WTC11 (cell line): Measurements from ENCODE around the gene ZNF276. TPM values are rescaled to one million over a fixed set of nuclear protein-coding genes. Genes with fewer than 3 reads are reported as not detected.
A peak's percentile ranks its signal among the peaks of the same experiment; 100 is the strongest.

ENCODE experiments used
- ARID4B ChIP-seq: sonication (generic); formaldehyde crosslinking; IDR thresholded peaks from 2 replicates; pipeline ENCODE4 v1.8.0; 2023; ENCODE audit warnings: missing genetic modification reagents, mild to moderate bottlenecking, borderline replicate concordance
- ATF1 ChIP-seq: sonication (generic); formaldehyde crosslinking; IDR thresholded peaks from 2 replicates; pipeline ENCODE4 v1.8.1; 2023; ENCODE audit warnings: mild to moderate bottlenecking, moderate library complexity, missing genetic modification reagents
- CBFB ChIP-seq: sonication (generic); formaldehyde crosslinking; IDR thresholded peaks from 2 replicates; pipeline ENCODE4 v1.8.1; 2022; ENCODE audit warnings: mild to moderate bottlenecking, low read depth, missing genetic modification reagents
- CREB1 ChIP-seq: sonication (generic); formaldehyde crosslinking; IDR thresholded peaks from 2 replicates; pipeline ENCODE4 v1.8.0; 2023; ENCODE audit warnings: mild to moderate bottlenecking, missing genetic modification reagents
- EMX1 ChIP-seq: fragments of 250-450 bp; sonication (Bioruptor Pico); IDR thresholded peaks from 2 replicates; pipeline ENCODE4 v1.8.0; 2021; ENCODE audit warnings: mild to moderate bottlenecking
- ESRRA ChIP-seq: sonication (generic); formaldehyde crosslinking; IDR thresholded peaks from 2 replicates; pipeline ENCODE4 v1.8.1; 2022; ENCODE audit warnings: mild to moderate bottlenecking, missing genetic modification reagents, borderline replicate concordance
- ETV6 ChIP-seq: sonication (generic); formaldehyde crosslinking; IDR thresholded peaks from 2 replicates; pipeline ENCODE4 v1.8.1; 2022; ENCODE audit warnings: mild to moderate bottlenecking, missing genetic modification reagents
- FOXP1 ChIP-seq: sonication (generic); formaldehyde crosslinking; IDR thresholded peaks from 2 replicates; pipeline ENCODE4 v1.8.0; 2022; ENCODE audit warnings: missing genetic modification reagents, mild to moderate bottlenecking, moderate library complexity, borderline replicate concordance
- GABPB1 ChIP-seq: sonication (generic); formaldehyde crosslinking; IDR thresholded peaks from 2 replicates; pipeline ENCODE4 v1.8.1; 2023; ENCODE audit warnings: mild to moderate bottlenecking, missing genetic modification reagents
- JAZF1 ChIP-seq: fragments of 250-450 bp; sonication (Bioruptor Pico); IDR thresholded peaks from 2 replicates; pipeline ENCODE4 v1.9.0; 2021; ENCODE audit warnings: moderate library complexity, mild to moderate bottlenecking, inconsistent platforms
- MAX ChIP-seq: sonication (generic); formaldehyde crosslinking; IDR thresholded peaks from 2 replicates; pipeline ENCODE4 v1.8.0; 2022; ENCODE audit warnings: mild to moderate bottlenecking, missing genetic modification reagents
- MLX ChIP-seq: sonication (generic); formaldehyde crosslinking; IDR thresholded peaks from 2 replicates; pipeline ENCODE4 v1.8.1; 2023; ENCODE audit warnings: mild to moderate bottlenecking, missing genetic modification reagents, moderate library complexity
- NFE2L1 ChIP-seq: sonication (generic); formaldehyde crosslinking; IDR thresholded peaks from 2 replicates; pipeline ENCODE4 v1.8.1; 2023; ENCODE audit warnings: missing genetic modification reagents
- NFYB ChIP-seq: sonication (generic); formaldehyde crosslinking; conservative IDR thresholded peaks from 2 replicates; pipeline ENCODE4 v1.8.0; 2022; ENCODE audit warnings: low read depth, missing genetic modification reagents
- NR2C2 ChIP-seq: sonication (generic); formaldehyde crosslinking; IDR thresholded peaks from 2 replicates; pipeline ENCODE4 v1.8.0; 2022; ENCODE audit warnings: mild to moderate bottlenecking, missing genetic modification reagents
- SMAD4 ChIP-seq: sonication (generic); formaldehyde crosslinking; IDR thresholded peaks from 2 replicates; pipeline ENCODE4 v1.8.0; 2022; ENCODE audit warnings: mild to moderate bottlenecking, missing genetic modification reagents
- SOX15 ChIP-seq: fragments of 250-450 bp; sonication (Bioruptor Pico); IDR thresholded peaks from 2 replicates; pipeline ENCODE4 v1.9.0; 2021; ENCODE audit warnings: mild to moderate bottlenecking
- SP1 ChIP-seq: sonication (generic); formaldehyde crosslinking; conservative IDR thresholded peaks from 2 replicates; pipeline ENCODE4 v1.8.1; 2022; ENCODE audit warnings: missing genetic modification reagents
- TP53 ChIP-seq: sonication (generic); formaldehyde crosslinking; IDR thresholded peaks from 2 replicates; pipeline ENCODE4 v1.8.1; 2023; ENCODE audit warnings: mild to moderate bottlenecking, missing genetic modification reagents
- ZBTB21 ChIP-seq: sonication (generic); formaldehyde crosslinking; IDR thresholded peaks from 2 replicates; pipeline ENCODE4 v1.8.1; 2023; ENCODE audit warnings: mild to moderate bottlenecking, missing genetic modification reagents, borderline replicate concordance
- ZMAT4 ChIP-seq: fragments of 250-450 bp; sonication (Bioruptor Pico); IDR thresholded peaks from 2 replicates; pipeline ENCODE4 v1.9.0; 2021; ENCODE audit warnings: mild to moderate bottlenecking
- ZNF416 ChIP-seq: fragments of 250-450 bp; sonication (Bioruptor Pico); IDR thresholded peaks from 2 replicates; pipeline ENCODE4 v1.9.0; 2021; ENCODE audit warnings: mild to moderate bottlenecking, inconsistent platforms
- ZNF423 ChIP-seq: fragments of 250-450 bp; sonication (Bioruptor Pico); IDR thresholded peaks from 2 replicates; pipeline ENCODE4 v2.1.2; 2022; ENCODE audit warnings: mild to moderate bottlenecking, moderate library complexity
- total RNA-seq: library from RNA; stranded (reverse); gene quantifications from 3 replicates; pipeline ENCODE4 v1.2.3, GENCODE V29; 2021
- TF ChIP-seq, protein P1 (sequence below): fragments of 250-450 bp; sonication (Bioruptor Pico); IDR thresholded peaks from 2 replicates; pipeline ENCODE4 v2.1.2; 2022; ENCODE audit warnings: mild to moderate bottlenecking, moderate library complexity
- TF ChIP-seq, protein P2 (sequence below): sonication (generic); formaldehyde crosslinking; IDR thresholded peaks from 2 replicates; pipeline ENCODE4 v1.8.1; 2023; ENCODE audit warnings: mild to moderate bottlenecking, moderate library complexity, missing genetic modification reagents
- TF ChIP-seq, protein P3 (sequence below): sonication (generic); formaldehyde crosslinking; IDR thresholded peaks from 2 replicates; pipeline ENCODE4 v1.8.1; 2023; ENCODE audit warnings: mild to moderate bottlenecking, missing genetic modification reagents, moderate library complexity
- TF ChIP-seq, protein P4 (sequence below): sonication (generic); formaldehyde crosslinking; IDR thresholded peaks from 2 replicates; pipeline ENCODE4 v1.8.0; 2022; ENCODE audit warnings: mild to moderate bottlenecking, missing genetic modification reagents
- TF ChIP-seq, protein P5 (sequence below): fragments of 200-600 bp; IDR thresholded peaks from 2 replicates; pipeline ENCODE4 v1.8.0; 2022; ENCODE audit warnings: antibody characterized with exemption

Gene ZNF276
- total RNA-seq, 1 experiment from 2014 or later = 16.6 TPM

GRCh38 chr16:89711601-89712273, 9.6 kb upstream of the ZNF276 start (continued):
- TF ChIP-seq ARID4B = peak; percentile 62; the same call in 1 of the 2 replicates
- no peak for TF ChIP-seq ATF1 (CRISPR knock-in tag)
- TF ChIP-seq, protein P1, sequence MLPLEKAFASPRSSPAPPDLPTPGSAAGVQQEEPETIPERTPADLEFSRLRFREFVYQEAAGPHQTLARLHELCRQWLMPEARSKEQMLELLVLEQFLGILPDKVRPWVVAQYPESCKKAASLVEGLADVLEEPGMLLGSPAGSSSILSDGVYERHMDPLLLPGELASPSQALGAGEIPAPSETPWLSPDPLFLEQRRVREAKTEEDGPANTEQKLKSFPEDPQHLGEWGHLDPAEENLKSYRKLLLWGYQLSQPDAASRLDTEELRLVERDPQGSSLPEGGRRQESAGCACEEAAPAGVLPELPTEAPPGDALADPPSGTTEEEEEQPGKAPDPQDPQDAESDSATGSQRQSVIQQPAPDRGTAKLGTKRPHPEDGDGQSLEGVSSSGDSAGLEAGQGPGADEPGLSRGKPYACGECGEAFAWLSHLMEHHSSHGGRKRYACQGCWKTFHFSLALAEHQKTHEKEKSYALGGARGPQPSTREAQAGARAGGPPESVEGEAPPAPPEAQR (CRISPR knock-in tag) = no peak
- TF ChIP-seq GABPB1 (CRISPR knock-in tag) = no peak
- TF ChIP-seq ZBTB21 (CRISPR knock-in tag) = no peak
- TF ChIP-seq SP1 (CRISPR knock-in tag) = peak; percentile 56; the same call in 1 of the 2 replicates
- TF ChIP-seq ZNF423 = peak; percentile 57; the same call in 1 of the 2 replicates
- peak; percentile 90 for TF ChIP-seq MAX (CRISPR knock-in tag)
- TF ChIP-seq CREB1 (CRISPR knock-in tag) = no peak
- no peak for TF ChIP-seq ZNF416 (CRISPR knock-in tag)
- no peak for TF ChIP-seq MLX (CRISPR knock-in tag)
- no peak for TF ChIP-seq JAZF1
- no peak for TF ChIP-seq ESRRA (CRISPR knock-in tag)
- TF ChIP-seq EMX1 = no peak
- TF ChIP-seq ZMAT4 (CRISPR knock-in tag) = no peak
- no peak for TF ChIP-seq NR2C2 (CRISPR knock-in tag)
- no peak for TF ChIP-seq CBFB (CRISPR knock-in tag)
- TF ChIP-seq, protein P2, sequence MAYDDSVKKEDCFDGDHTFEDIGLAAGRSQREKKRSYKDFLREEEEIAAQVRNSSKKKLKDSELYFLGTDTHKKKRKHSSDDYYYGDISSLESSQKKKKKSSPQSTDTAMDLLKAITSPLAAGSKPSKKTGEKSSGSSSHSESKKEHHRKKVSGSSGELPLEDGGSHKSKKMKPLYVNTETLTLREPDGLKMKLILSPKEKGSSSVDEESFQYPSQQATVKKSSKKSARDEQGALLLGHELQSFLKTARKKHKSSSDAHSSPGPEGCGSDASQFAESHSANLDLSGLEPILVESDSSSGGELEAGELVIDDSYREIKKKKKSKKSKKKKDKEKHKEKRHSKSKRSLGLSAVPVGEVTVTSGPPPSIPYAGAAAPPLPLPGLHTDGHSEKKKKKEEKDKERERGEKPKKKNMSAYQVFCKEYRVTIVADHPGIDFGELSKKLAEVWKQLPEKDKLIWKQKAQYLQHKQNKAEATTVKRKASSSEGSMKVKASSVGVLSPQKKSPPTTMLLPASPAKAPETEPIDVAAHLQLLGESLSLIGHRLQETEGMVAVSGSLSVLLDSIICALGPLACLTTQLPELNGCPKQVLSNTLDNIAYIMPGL (CRISPR knock-in tag) = no peak
- no peak for TF ChIP-seq ETV6 (CRISPR knock-in tag)
- TF ChIP-seq NFE2L1 (CRISPR knock-in tag) = peak; percentile 73; the same call in 1 of the 2 replicates
- peak; percentile 67; the same call in 1 of the 2 replicates for TF ChIP-seq FOXP1 (CRISPR knock-in tag)
- TF ChIP-seq, protein P3, sequence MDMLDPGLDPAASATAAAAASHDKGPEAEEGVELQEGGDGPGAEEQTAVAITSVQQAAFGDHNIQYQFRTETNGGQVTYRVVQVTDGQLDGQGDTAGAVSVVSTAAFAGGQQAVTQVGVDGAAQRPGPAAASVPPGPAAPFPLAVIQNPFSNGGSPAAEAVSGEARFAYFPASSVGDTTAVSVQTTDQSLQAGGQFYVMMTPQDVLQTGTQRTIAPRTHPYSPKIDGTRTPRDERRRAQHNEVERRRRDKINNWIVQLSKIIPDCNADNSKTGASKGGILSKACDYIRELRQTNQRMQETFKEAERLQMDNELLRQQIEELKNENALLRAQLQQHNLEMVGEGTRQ = peak; percentile 33; the same call in 1 of the 2 replicates
- TF ChIP-seq SMAD4 (CRISPR knock-in tag) = no peak
- TF ChIP-seq, protein P4, sequence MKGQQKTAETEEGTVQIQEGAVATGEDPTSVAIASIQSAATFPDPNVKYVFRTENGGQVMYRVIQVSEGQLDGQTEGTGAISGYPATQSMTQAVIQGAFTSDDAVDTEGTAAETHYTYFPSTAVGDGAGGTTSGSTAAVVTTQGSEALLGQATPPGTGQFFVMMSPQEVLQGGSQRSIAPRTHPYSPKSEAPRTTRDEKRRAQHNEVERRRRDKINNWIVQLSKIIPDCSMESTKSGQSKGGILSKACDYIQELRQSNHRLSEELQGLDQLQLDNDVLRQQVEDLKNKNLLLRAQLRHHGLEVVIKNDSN (CRISPR knock-in tag) = peak; percentile 52; the same call in 1 of the 2 replicates
- TF ChIP-seq, protein P5, sequence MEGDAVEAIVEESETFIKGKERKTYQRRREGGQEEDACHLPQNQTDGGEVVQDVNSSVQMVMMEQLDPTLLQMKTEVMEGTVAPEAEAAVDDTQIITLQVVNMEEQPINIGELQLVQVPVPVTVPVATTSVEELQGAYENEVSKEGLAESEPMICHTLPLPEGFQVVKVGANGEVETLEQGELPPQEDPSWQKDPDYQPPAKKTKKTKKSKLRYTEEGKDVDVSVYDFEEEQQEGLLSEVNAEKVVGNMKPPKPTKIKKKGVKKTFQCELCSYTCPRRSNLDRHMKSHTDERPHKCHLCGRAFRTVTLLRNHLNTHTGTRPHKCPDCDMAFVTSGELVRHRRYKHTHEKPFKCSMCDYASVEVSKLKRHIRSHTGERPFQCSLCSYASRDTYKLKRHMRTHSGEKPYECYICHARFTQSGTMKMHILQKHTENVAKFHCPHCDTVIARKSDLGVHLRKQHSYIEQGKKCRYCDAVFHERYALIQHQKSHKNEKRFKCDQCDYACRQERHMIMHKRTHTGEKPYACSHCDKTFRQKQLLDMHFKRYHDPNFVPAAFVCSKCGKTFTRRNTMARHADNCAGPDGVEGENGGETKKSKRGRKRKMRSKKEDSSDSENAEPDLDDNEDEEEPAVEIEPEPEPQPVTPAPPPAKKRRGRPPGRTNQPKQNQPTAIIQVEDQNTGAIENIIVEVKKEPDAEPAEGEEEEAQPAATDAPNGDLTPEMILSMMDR = no peak
- no peak for TF ChIP-seq SOX15
- TF ChIP-seq TP53 = no peak
- TF ChIP-seq NFYB (CRISPR knock-in tag) = 0 out of 2 replicates have a peak, but pooled peaks have one; percentile 24
